T1000 (cell line): ENCODE results near the gene LDLRAD3.
"Not testable (repeated sequence)": the region's sequence is repeated elsewhere in the genome, so short reads cannot be mapped to it uniquely, and the experiment has no call there.

Experiments
- DNase-seq: peaks from one replicate; lab custom pipeline; 2025; ENCODE audit warnings: mixed read lengths; lab: John Stamatoyannopoulos, UW

Gene LDLRAD3

GRCh38 chr11:35943713-35944502 is at the start of gene LDLRAD3:
LDLRAD3 (plus strand) TSS chr11:35944062; CDS start chr11:35944099, 37 bp downstream.
- DNase-seq: peak; percentile 58

GRCh38 chr11:35897019-35897418 is 46.8 kb upstream of the LDLRAD3 start:
- no peak for DNase-seq

GRCh38 chr11:35902961-35903360 is 40.9 kb upstream of the LDLRAD3 start:
- DNase-seq: no peak

GRCh38 chr11:35905646-35906276 is 38.1 kb upstream of the LDLRAD3 start:
- DNase-seq: no peak

GRCh38 chr11:35906277-35906661 is 37.6 kb upstream of the LDLRAD3 start:
- no peak for DNase-seq

- DNase-seq: no peak
Measured at GRCh38 chr11:35906681-35907080, 37.2 kb upstream of the LDLRAD3 start.

GRCh38 chr11:35907648-35908431 is 36.0 kb upstream of the LDLRAD3 start:
- DNase-seq: no peak

- not testable (repeated sequence) for DNase-seq
Measured at GRCh38 chr11:35908432-35908771, 35.5 kb upstream of the LDLRAD3 start.

GRCh38 chr11:35909511-35910265 is 34.2 kb upstream of the LDLRAD3 start:
- no peak for DNase-seq

GRCh38 chr11:35911013-35911412 is 32.8 kb upstream of the LDLRAD3 start:
- no peak for DNase-seq

- no peak for DNase-seq
Measured at GRCh38 chr11:35911616-35912165, 32.2 kb upstream of the LDLRAD3 start.

- not testable (repeated sequence) for DNase-seq
Measured at GRCh38 chr11:35912436-35912835, 31.4 kb upstream of the LDLRAD3 start.

- DNase-seq: no peak
Measured at GRCh38 chr11:35912883-35913624, 30.8 kb upstream of the LDLRAD3 start.

GRCh38 chr11:35914816-35915215 is 29.0 kb upstream of the LDLRAD3 start:
- no peak for DNase-seq

- DNase-seq: no peak
Measured at GRCh38 chr11:35916270-35916669, 27.6 kb upstream of the LDLRAD3 start.

- DNase-seq: no peak
Measured at GRCh38 chr11:35917676-35918075, 26.2 kb upstream of the LDLRAD3 start.

- DNase-seq: no peak
Measured at GRCh38 chr11:35918716-35919115, 25.1 kb upstream of the LDLRAD3 start.

- no peak for DNase-seq
Measured at GRCh38 chr11:35919244-35919643, 24.6 kb upstream of the LDLRAD3 start.

GRCh38 chr11:35923452-35923851 is 20.4 kb upstream of the LDLRAD3 start:
- no peak for DNase-seq

- DNase-seq: no peak
Measured at GRCh38 chr11:35924811-35925210, 19.1 kb upstream of the LDLRAD3 start.

- DNase-seq: no peak
Measured at GRCh38 chr11:35927104-35927503, 16.8 kb upstream of the LDLRAD3 start.
